Measurements from ENCODE around the gene ASTN2. TPM values are rescaled to one million over a fixed set of nuclear protein-coding genes. Genes with fewer than 3 reads are reported as not detected.

The ASTN2 gene
- total RNA-seq, 1 experiment from 2014 or later, result 1.8 TPM

DNA sequence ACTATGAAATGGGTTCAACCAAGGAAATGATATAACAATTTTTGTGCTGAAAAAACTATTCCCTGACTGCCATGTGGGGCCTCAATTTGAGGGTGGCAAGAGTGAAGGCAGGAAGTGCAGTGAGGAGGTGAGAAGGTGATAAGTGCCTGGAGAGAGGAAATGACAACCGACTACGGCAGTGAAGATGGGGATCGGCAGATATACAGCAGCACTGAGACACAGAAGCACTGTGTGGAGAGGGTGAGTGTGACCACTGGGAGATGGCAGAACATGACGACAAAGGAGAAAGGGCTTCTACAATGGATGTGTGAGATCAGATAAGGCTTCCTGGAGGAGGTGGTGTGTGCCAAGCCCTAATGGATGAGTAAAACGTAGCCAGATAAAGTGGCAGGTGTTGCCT is 456.0 kb downstream of the ASTN2 start:
- H3K4me3 ChIP-seq, result no peak overlapping the region
- H3K4me1 ChIP-seq (replicated peaks), result peaks cover 9% of the 10 kb centered on the region
- DNase-seq (ENCODE audit: low read depth in 1 of 2, low spot score in 2 of 2), result no peak
- H3K36me3 ChIP-seq, result no peaks in the 10 kb centered on the region
- H3K9me3 ChIP-seq (replicated peaks), result no peaks in the 10 kb centered on the region
- H3K27me3 ChIP-seq (replicated peaks), result no peaks in the 10 kb centered on the region
- H3K27ac ChIP-seq, result no peak overlapping the region

DNA sequence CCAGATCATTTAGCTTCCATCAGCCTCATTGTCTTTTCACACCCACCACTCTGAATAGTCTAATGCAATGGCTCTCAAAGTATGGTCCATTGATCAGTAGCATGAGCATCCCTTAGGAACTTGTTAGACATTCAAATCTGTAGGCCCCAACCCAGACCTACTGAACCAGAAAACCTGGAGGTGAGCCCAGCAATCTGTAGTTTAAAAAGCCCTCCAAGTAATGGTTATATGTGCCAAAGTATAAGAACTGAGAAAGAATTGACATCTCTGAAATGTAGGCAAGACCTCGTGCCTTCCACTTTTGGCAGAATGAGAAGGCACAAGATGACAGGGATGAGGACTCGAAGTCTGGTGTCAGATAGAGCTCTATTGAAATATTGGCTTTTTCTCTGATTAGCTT is 460.1 kb downstream of the ASTN2 start:
- Histone ChIP-seq H3K27me3 (replicated peaks) (no peaks in the 10 kb centered on the region), H3K9me3 (replicated peaks) (no peaks in the 10 kb centered on the region), H3K4me3 (no peak overlapping the region), H3K36me3 (no peaks in the 10 kb centered on the region), H3K27ac (no peak overlapping the region), H3K4me1 (replicated peaks) (peaks cover 25% of the 10 kb centered on the region)
- DNase-seq (ENCODE audit: low read depth in 1 of 2, low spot score in 2 of 2), result no peak

DNA sequence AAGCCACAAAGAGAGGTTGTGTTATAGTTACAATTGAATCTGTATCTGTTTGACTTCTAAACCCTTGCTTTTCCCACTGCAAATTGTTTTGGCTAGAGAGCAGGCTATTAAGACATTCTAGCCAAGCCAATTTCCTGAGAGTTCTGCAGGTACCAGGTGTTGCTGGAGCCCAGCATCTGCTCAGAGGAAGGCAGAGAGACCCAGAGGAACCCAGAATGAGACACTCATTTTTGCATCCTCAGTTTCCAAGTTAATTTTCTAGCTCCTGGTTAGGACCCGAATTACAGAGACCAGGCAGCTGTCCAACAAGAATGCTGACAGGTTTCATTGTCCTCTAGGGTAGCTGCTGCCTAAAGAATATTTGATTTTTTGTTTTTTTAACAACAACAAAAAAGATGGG is 461.6 kb downstream of the ASTN2 start:
- H3K27ac ChIP-seq, result no peak overlapping the region
- no peaks in the 10 kb centered on the region for H3K27me3 ChIP-seq (replicated peaks)
- peaks cover 22% of the 10 kb centered on the region for H3K4me1 ChIP-seq (replicated peaks)

DNA sequence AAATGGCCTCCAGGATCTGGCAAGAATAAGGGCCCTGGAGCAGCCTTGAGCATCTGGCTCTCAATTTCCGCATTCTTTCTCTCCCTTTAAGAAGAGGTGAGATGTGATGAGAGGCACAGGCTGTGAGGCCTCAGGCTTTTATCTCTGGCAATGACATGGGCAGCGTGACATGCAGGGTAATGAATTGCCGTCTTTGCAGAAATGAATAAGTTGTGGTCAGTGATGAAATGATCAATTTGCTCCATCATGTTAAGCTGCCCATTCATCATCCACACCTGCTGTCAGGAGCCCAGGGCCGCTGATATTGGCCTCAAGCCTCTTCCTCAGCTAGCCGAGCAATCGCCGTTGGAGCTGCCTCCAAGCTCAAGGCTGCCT is 462.4 kb downstream of the ASTN2 start:
- DNase-seq (ENCODE audit: low read depth in 1 of 2, low spot score in 2 of 2), result no peak

More for the DNA sequence above, 461.6 kb downstream of the ASTN2 start:
- DNase-seq (ENCODE audit: low read depth in 1 of 2, low spot score in 2 of 2), result no peak
- no peaks in the 10 kb centered on the region for H3K9me3 ChIP-seq (replicated peaks)
- H3K4me3 ChIP-seq, result no peak overlapping the region
- no peaks in the 10 kb centered on the region for H3K36me3 ChIP-seq

DNA sequence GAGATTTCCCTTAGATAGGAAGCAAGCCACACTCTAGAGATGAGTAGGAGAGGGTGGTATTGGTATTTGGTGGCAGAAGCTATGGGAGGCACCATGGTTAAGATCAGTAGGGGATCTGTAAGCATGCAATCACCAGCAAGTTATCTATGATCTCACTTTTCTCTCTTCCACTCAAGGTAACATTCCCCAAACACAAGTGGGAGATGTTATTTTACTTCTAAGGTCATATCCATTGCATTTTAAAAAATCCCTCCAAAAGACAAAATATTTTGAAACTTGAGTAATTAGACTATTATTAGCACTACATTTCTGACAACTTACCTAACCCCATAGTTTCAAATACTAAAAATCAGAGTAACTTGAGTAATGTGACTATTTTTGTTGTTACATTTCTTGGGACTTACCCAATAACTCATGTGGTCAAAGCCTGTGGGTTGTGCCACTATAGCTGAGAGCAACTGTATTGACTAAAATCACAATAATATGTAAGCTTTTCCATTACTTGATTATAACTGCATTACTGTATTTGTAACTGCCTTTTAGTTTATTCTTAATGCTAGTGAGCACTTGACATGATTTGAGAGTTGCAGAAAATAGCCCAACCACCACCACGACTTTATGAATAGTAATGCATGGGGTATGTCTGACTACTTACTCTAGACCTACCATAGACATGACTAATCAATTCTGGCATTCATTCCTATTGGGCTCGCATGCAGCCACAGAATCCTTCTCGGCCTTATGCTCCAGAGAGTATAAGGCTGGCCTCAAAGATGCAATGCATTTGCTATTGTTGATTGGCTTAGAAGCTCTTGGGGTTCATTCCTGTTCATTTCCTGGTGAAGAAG is 463.0 kb downstream of the ASTN2 start:
- Histone ChIP-seq H3K36me3 (no peaks in the 10 kb centered on the region), H3K27ac (peak overlapping the region; percentile 45), H3K4me3 (no peak overlapping the region), H3K27me3 (replicated peaks) (no peaks in the 10 kb centered on the region), H3K9me3 (replicated peaks) (no peaks in the 10 kb centered on the region; the same call in 1 of the 2 replicates), H3K4me1 (replicated peaks) (peaks cover 16% of the 10 kb centered on the region)
- peak; percentile 47 to 50 for DNase-seq (ENCODE audit: low read depth in 1 of 2, low spot score in 2 of 2)

More for the DNA sequence above, 462.4 kb downstream of the ASTN2 start:
- H3K27ac ChIP-seq, result peak overlapping the region; percentile 37; the same call in 1 of the 2 replicates
- no peaks in the 10 kb centered on the region for H3K36me3 ChIP-seq
- no peaks in the 10 kb centered on the region for H3K27me3 ChIP-seq (replicated peaks)
- H3K4me3 ChIP-seq, result no peak overlapping the region
- peaks cover 16% of the 10 kb centered on the region for H3K4me1 ChIP-seq (replicated peaks)
- H3K9me3 ChIP-seq (replicated peaks), result no peaks in the 10 kb centered on the region

DNA sequence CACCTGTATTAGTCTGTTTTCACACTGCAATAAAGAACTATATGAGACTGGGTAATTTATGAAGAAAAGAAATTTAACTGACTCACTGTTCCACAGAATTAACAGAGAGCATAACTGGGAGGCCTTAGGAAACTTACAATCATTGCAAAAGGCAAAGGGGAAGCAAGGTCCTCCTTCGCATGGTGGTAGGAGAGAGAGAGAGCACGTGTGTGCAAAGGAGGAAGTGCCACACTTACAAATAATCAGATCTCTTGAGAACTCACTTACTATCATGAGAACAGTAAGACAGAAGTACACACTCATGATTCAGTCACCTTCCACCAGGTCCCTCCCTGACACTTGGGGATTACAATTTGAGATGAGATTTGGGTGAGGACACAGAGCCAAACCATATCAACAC is 469.0 kb downstream of the ASTN2 start:
- Histone ChIP-seq H3K4me1 (replicated peaks) (peaks cover 5% of the 10 kb centered on the region), H3K27ac (no peak overlapping the region), H3K27me3 (replicated peaks) (no peaks in the 10 kb centered on the region), H3K4me3 (no peak overlapping the region), H3K9me3 (replicated peaks) (no peaks in the 10 kb centered on the region; the same call in 1 of the 2 replicates), H3K36me3 (no peaks in the 10 kb centered on the region)
- DNase-seq (ENCODE audit: low read depth in 1 of 2, low spot score in 2 of 2), result no peak

DNA sequence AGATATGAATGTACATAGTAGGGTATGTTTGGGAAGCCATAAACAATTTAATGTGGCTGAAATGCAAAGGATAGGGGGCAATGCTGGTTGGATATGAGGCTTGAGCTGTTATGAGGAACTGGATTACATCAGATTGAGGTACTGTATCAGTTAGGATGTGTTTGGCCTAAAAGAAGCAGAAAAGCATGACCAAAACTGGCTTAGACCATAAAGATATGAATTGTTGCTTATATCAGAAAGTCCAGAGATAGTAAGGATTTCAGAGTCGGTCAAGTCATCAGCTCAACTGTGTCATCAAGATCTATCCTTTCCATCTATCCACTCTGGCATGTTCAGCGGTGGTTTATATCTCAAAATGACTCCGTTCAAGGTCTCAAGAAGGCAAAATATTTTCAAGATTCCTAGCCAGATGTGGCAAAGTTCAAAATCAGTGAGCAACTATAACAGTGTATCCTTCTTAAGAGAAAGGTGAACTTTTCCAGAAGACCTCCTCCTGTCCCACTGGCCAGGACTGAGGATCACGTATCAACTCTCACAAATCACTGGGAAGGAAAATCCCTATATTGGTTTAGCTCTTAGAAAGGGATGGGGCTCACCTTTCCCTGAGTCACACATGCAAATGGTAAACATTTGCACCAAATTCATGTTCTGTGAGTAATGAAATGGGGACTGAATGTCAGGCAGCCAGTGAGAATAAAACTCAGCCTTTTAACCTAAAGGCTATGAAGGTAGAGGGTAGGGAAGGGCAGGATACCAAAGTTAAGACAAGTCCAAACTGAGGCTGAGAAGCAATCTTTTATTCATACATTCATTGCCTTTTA is 469.9 kb downstream of the ASTN2 start:
- no peaks in the 10 kb centered on the region; the same call in 1 of the 2 replicates for H3K9me3 ChIP-seq (replicated peaks)
- H3K36me3 ChIP-seq, result no peaks in the 10 kb centered on the region
- H3K4me3 ChIP-seq, result no peak overlapping the region
- peaks cover 12% of the 10 kb centered on the region for H3K4me1 ChIP-seq (replicated peaks)
- H3K27ac ChIP-seq, result no peak overlapping the region
- no peaks in the 10 kb centered on the region for H3K27me3 ChIP-seq (replicated peaks)
- DNase-seq (ENCODE audit: low read depth in 1 of 2, low spot score in 2 of 2), result no peak

DNA sequence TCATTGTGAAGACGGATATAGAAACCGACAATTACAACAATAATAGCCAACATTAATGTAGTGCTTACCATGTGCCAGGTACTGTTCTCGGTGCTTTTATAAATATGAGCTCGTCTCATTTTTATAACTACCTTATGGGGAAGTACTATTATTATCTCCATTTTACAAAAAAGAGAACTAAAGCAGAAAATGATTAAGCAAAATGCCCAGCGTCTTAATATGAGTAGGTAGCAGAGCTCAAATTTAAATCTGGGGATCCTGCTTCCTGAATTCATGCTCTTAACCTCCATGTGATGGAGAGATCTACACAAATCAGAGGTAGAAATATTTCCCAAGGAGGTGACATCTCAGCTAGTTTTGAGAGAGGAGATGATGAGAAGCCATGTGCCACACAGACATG is 470.9 kb downstream of the ASTN2 start:
- no peak overlapping the region for H3K4me3 ChIP-seq
- no peak overlapping the region for H3K27ac ChIP-seq

DNA sequence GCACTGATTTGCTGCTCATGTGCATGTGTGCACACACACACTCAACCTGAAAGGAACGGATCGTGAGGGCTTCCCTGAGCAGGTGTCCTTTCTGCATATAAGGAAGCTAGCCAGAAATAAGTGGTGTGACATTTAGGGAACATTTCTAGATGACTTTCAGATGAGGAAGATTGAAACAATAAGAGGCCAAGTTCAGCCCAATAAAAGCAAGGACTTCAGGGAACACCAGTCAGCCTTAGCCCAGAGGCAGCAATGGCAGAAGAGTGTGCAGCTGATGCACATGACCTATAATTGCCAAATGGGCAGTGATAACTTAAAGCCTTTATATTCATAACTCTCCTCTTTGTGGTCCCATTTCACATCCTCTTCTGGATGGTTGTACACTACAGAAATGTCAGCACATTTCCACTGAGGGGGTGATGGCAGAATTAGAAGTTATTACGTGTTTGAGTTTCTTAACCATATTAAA is 472.2 kb downstream of the ASTN2 start:
- H3K9me3 ChIP-seq (replicated peaks), result no peaks in the 10 kb centered on the region; the same call in 1 of the 2 replicates
- H3K27me3 ChIP-seq (replicated peaks), result no peaks in the 10 kb centered on the region
- no peaks in the 10 kb centered on the region for H3K36me3 ChIP-seq
- DNase-seq (ENCODE audit: low read depth in 1 of 2, low spot score in 2 of 2), result no peak
- peaks cover 18% of the 10 kb centered on the region for H3K4me1 ChIP-seq (replicated peaks)
- no peak overlapping the region for H3K27ac ChIP-seq
- H3K4me3 ChIP-seq, result no peak overlapping the region

More for the DNA sequence above, 470.9 kb downstream of the ASTN2 start:
- Histone ChIP-seq H3K36me3 (no peaks in the 10 kb centered on the region), H3K27me3 (replicated peaks) (no peaks in the 10 kb centered on the region), H3K9me3 (replicated peaks) (no peaks in the 10 kb centered on the region; the same call in 1 of the 2 replicates), H3K4me1 (replicated peaks) (peaks cover 18% of the 10 kb centered on the region)
- DNase-seq (ENCODE audit: low read depth in 1 of 2, low spot score in 2 of 2), result no peak

DNA sequence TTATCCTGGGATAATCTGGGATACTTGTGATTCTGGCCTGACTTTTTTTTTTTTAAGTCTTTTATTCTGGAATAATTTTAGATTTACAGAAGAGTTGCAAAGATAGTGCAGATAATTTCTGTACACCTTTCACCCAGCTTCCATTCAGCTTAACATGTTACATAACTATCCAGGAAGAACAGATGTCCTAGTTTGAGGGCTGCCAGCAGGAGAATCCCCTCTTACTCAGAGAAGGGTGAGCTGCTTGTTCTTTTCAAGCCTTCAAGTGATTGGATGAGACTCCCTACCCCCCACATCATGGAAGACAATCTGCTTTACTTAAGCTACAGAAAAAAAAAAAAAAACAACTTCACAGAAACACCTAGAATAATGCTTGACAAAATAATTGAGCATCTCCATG is 473.6 kb downstream of the ASTN2 start:
- no peaks in the 10 kb centered on the region for H3K9me3 ChIP-seq (replicated peaks)
- no peaks in the 10 kb centered on the region for H3K36me3 ChIP-seq
- no peak overlapping the region for H3K27ac ChIP-seq
- H3K4me3 ChIP-seq, result no peak overlapping the region
- no peaks in the 10 kb centered on the region for H3K27me3 ChIP-seq (replicated peaks)
- H3K4me1 ChIP-seq (replicated peaks), result peaks cover 18% of the 10 kb centered on the region
- DNase-seq (ENCODE audit: low read depth in 1 of 2, low spot score in 2 of 2), result no peak

DNA sequence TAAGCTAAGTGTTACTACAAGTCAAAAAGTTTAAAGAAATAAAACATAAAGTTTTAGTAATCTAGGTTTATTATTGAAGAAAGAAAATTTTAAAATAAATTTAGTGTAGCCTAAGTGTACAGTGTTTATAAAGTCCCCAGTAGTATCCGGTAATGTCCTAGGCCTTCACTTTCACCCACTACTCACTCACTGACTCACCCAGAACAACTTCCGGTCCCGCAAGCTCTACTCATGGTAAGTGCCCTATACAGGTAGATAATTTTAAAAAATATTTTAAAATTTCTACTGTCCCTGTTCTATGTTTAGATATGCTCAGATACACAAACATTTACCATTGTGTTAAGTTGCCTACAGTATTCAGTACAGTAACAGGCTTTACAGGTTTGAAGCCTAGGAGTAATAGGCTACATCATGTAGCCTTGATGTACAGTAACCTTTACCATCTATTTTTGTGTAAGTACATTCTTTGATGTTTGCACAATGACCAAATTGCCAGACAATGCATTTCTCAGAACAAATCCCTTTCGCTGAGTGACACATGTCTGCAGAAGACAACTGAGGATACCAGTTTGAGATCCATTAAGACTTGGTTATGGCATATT is 474.1 kb downstream of the ASTN2 start:
- no peaks in the 10 kb centered on the region for H3K9me3 ChIP-seq (replicated peaks)
- no peaks in the 10 kb centered on the region for H3K36me3 ChIP-seq
- no peak overlapping the region for H3K4me3 ChIP-seq
- no peaks in the 10 kb centered on the region for H3K27me3 ChIP-seq (replicated peaks)
- H3K27ac ChIP-seq, result peak overlapping the region; percentile 41; the same call in 1 of the 2 replicates
- no peak for DNase-seq (ENCODE audit: low read depth in 1 of 2, low spot score in 2 of 2)
- peaks cover 18% of the 10 kb centered on the region for H3K4me1 ChIP-seq (replicated peaks)

DNA sequence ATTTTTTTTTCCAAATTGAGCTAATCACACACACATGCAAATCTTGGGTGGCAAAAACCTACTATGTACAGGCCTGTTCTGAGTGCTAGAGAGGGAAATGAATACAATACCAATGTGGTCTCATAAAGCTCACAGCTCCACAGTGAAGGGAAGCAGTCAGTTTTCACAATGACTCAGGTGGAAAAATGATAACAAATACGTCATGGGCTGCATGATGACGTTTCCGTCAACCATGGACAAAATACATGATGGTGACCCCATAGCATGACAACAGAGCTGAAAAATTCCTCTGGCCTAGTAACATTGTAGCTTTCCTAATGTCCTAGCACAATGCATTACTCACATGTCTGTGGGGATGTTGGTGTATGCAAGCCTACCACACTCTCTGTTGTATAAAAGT is 475.2 kb downstream of the ASTN2 start:
- H3K36me3 ChIP-seq, result no peaks in the 10 kb centered on the region
- DNase-seq (ENCODE audit: low read depth in 1 of 2, low spot score in 2 of 2), result peak in 1 of 2 experiments; percentile 21
- H3K27ac ChIP-seq, result 0 out of 2 replicates have a peak overlapping the region, but pooled peaks have one; percentile 41
- no peaks in the 10 kb centered on the region for H3K27me3 ChIP-seq (replicated peaks)
- H3K9me3 ChIP-seq (replicated peaks), result no peaks in the 10 kb centered on the region
- H3K4me1 ChIP-seq (replicated peaks), result peaks cover 15% of the 10 kb centered on the region
- no peak overlapping the region for H3K4me3 ChIP-seq

DNA sequence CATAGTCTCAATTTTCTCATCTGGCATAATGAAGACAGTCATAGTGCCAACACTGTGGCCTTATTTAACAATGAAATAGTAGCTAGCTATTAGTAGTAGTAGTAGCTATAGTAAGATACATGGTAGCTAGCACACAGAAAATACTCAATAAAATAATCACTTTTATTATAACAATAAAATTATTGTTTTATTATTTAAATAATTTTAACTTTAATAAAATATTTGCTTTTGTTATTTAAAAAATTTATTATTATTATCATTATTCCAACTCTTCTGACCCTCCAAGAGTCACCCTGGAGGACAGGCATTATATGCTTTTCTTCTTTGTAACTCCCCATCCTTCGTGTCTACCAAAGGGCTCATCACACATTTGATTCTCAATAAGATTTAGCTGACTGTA is 475.7 kb downstream of the ASTN2 start:
- no peak for DNase-seq (ENCODE audit: low read depth in 1 of 2, low spot score in 2 of 2)
- H3K4me1 ChIP-seq (replicated peaks), result peaks cover 15% of the 10 kb centered on the region
- H3K4me3 ChIP-seq, result no peak overlapping the region
- H3K36me3 ChIP-seq, result no peaks in the 10 kb centered on the region
- H3K27me3 ChIP-seq (replicated peaks), result no peaks in the 10 kb centered on the region
- no peaks in the 10 kb centered on the region for H3K9me3 ChIP-seq (replicated peaks)
- H3K27ac ChIP-seq, result no peak overlapping the region
